Retinal pigment epithelial cell (primary cell): ENCODE results near the gene SPAG17.

ENCODE experiments used
- DNase-seq: peaks from one replicate; pipeline ENCODE4 v3.0.0-alpha.2; 2010; ENCODE audit warnings: low read depth
- H3K4me3 ChIP-seq: 2 replicates; pipeline ENCODE4 v1.5.1; 2011; ENCODE audit warnings: mild to moderate bottlenecking, low read length, control low read depth, moderate library complexity
- TF ChIP-seq, protein P1 (sequence below): conservative IDR thresholded peaks from 2 replicates; pipeline ENCODE4 v1.5.1; 2011; ENCODE audit warnings: low read depth, low read length, control low read depth, inconsistent platforms

SPAG17 gene

DNA sequence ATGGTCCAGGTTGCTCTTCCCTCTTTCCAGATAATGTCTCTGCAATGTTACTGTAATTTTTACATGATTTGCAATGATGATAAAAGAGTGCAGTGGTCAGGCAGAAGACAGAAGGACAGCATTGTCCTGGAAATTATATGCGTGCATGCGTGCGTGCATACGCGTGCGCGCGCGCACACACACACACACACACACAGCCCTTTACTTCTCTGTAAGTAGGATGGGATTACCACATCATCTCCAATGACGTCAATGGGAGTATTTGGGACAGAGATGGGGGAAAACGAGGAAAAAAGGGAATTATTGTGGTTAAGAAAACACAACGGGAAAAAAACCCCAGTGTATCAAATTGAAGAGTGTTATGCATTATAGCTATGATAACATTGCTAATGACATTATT is 99.7 kb downstream of the SPAG17 start:
- no peak for DNase-seq
- TF ChIP-seq, protein P1, sequence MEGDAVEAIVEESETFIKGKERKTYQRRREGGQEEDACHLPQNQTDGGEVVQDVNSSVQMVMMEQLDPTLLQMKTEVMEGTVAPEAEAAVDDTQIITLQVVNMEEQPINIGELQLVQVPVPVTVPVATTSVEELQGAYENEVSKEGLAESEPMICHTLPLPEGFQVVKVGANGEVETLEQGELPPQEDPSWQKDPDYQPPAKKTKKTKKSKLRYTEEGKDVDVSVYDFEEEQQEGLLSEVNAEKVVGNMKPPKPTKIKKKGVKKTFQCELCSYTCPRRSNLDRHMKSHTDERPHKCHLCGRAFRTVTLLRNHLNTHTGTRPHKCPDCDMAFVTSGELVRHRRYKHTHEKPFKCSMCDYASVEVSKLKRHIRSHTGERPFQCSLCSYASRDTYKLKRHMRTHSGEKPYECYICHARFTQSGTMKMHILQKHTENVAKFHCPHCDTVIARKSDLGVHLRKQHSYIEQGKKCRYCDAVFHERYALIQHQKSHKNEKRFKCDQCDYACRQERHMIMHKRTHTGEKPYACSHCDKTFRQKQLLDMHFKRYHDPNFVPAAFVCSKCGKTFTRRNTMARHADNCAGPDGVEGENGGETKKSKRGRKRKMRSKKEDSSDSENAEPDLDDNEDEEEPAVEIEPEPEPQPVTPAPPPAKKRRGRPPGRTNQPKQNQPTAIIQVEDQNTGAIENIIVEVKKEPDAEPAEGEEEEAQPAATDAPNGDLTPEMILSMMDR: no peak
- H3K4me3 ChIP-seq: no peak overlapping the region

DNA sequence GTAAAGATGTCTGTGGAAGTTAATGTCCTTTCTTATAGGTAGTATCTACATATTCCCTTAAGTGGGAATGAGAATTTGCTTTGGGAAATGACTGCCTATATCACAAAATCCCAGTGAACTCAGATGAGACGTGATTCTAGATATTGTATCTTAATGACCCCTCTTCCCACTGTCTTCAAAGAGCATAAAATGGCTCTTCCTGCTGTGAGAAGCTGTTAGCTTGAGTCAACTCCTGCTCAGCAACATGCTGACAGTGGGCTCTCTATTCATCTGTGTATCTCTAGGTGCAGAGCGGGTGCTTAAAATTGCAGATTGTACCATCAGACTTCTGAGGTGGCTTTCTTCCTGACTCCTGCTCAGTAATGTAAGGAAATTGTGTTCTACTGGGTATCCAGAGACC is 100.6 kb downstream of the SPAG17 start:
- no peak for DNase-seq
- no peak overlapping the region for H3K4me3 ChIP-seq
- TF ChIP-seq, protein P1: no peak

DNA sequence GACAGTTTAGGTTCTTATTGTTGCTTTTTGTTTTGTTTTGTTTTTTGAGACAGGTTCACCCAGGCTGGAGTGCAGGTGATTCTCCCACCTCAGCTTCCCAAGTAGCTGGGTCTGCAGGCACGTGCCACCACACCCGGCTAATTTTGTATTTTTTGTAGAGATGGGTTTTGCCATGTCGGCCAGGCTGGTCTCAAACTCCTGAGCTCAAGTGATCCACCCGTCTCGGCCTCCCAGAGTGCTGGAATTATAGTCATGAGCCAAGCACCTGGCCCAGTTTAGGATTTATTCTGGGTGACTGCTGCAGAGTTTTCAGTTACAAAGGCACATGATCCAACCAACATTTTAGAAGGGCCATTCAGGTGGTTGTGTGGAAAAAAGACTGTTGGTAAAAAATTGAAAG is 102.0 kb downstream of the SPAG17 start:
- DNase-seq: no peak
- TF ChIP-seq, protein P1: no peak
- no peak overlapping the region for H3K4me3 ChIP-seq

- DNase-seq: no peak
- TF ChIP-seq, protein P1: no peak
- no peak overlapping the region for H3K4me3 ChIP-seq
Observed at GRCh38 chr1:118081387-118081786, 103.6 kb downstream of the SPAG17 start.

GRCh38 chr1:118077331-118078045 is 107.5 kb downstream of the SPAG17 start:
- no peak overlapping the region for H3K4me3 ChIP-seq
- no peak for DNase-seq
- TF ChIP-seq, protein P1: peak; percentile 59

GRCh38 chr1:118075116-118075515 is 109.9 kb downstream of the SPAG17 start:
- no peak overlapping the region for H3K4me3 ChIP-seq
- no peak for DNase-seq

More at GRCh38 chr1:118075116-118075515, 109.9 kb downstream of the SPAG17 start:
- TF ChIP-seq, protein P1: no peak
